22Rv1 (cell line): ENCODE data around the gene NELFB.

Source experiments
- H3K27ac ChIP-seq: fragments of 450-650 bp; 2 replicates; pipeline ENCODE4 v1.5.1; 2017
- CTCF ChIP-seq: fragments of 450-650 bp; IDR thresholded peaks from 2 replicates; pipeline ENCODE4 v1.5.1; 2017; ENCODE audit warnings: mild to moderate bottlenecking
- ZFX ChIP-seq: fragments of 450-650 bp; IDR thresholded peaks from 2 replicates; pipeline ENCODE4 v1.6.1; 2017; ENCODE audit warnings: antibody characterized with exemption, borderline replicate concordance

NELFB gene

GRCh38 chr9:137234055-137234697 lies 21.0 kb upstream of the NELFB start:
- TF ChIP-seq ZFX: no peak
- no peak for TF ChIP-seq CTCF
- H3K27ac ChIP-seq: no peak overlapping the region

- no peak overlapping the region for H3K27ac ChIP-seq
- no peak for TF ChIP-seq ZFX
- no peak for TF ChIP-seq CTCF
Observed at GRCh38 chr9:137234758-137235423, 20.2 kb upstream of the NELFB start.

GRCh38 chr9:137235424-137236237 lies 19.5 kb upstream of the NELFB start:
- H3K27ac ChIP-seq: peak overlapping the region; percentile 97

GRCh38 chr9:137236238-137236935 lies 18.7 kb upstream of the NELFB start:
- H3K27ac ChIP-seq: peak overlapping the region; percentile 97
- TF ChIP-seq CTCF (peak; percentile 99), ZFX (no peak)

More at GRCh38 chr9:137235424-137236237, 19.5 kb upstream of the NELFB start:
- no peak for TF ChIP-seq ZFX
- TF ChIP-seq CTCF: no peak

GRCh38 chr9:137236936-137237421 lies 18.1 kb upstream of the NELFB start:
- TF ChIP-seq ZFX (no peak), CTCF (no peak)
- H3K27ac ChIP-seq: peak overlapping the region; percentile 97

- no peak for TF ChIP-seq CTCF
- TF ChIP-seq ZFX: no peak
- H3K27ac ChIP-seq: peak overlapping the region; percentile 97
Observed at GRCh38 chr9:137237759-137238726, 17.1 kb upstream of the NELFB start.

- peak overlapping the region; percentile 97 for H3K27ac ChIP-seq
Observed at GRCh38 chr9:137239541-137240200, 15.5 kb upstream of the NELFB start.
